Measurements from ENCODE around the gene EIF1.
"Not testable (repeated sequence)": the region's sequence is repeated elsewhere in the genome, so short reads cannot be mapped to it uniquely, and the experiment has no call there.

The EIF1 gene

DNA sequence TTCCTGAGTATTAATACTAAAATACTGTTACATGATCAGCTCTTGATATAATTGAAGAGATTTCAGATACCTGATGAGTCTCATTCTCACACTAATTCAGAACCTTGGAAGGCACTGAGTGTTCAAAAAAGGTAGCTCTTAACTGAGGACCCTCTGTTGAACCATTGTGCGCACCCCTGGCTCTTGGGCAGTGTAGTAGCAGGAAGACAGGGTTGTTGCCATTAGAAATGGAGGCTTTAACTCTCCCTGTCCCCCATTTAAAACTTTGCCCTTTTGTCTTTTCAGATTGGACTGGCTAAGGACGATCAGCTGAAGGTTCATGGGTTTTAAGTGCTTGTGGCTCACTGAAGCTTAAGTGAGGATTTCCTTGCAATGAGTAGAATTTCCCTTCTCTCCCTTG lies 1.8 kb downstream of the EIF1 start:
- Histone ChIP-seq H3K4me1 (peaks cover 22 to 43% (median 35%) of the 10 kb centered on the region in 10 experiments), H4K20me1 (peaks cover 44 to 67% (median 59%) of the 10 kb centered on the region in 11 experiments), H3K36me3 (peaks cover 52 to 63% (median 60%) of the 10 kb centered on the region in 11 experiments), H3K9me3 (replicated peaks in 1 of 11) (peaks cover 0 to 13% (median 9%) of the 10 kb centered on the region in 11 experiments; a peak in 12 of 22 replicates), H3K27me3 (no peaks in the 10 kb centered on the region), H3K9ac (peak overlapping the region; percentile 98 to 100 (median 99)), H3K4me2 (peak overlapping the region; percentile 75 to 98 (median 89)), H3K4me3 (peak overlapping the region; percentile 69 to 98 (median 89)), H3K27ac (peak overlapping the region in 10 of 11 experiments; percentile 98 to 100 (median 99); a peak in 17 of 22 replicates)
- TF ChIP-seq Cebpa-rat (IDR thresholded peaks at IDR 0.05) = no peak

DNA sequence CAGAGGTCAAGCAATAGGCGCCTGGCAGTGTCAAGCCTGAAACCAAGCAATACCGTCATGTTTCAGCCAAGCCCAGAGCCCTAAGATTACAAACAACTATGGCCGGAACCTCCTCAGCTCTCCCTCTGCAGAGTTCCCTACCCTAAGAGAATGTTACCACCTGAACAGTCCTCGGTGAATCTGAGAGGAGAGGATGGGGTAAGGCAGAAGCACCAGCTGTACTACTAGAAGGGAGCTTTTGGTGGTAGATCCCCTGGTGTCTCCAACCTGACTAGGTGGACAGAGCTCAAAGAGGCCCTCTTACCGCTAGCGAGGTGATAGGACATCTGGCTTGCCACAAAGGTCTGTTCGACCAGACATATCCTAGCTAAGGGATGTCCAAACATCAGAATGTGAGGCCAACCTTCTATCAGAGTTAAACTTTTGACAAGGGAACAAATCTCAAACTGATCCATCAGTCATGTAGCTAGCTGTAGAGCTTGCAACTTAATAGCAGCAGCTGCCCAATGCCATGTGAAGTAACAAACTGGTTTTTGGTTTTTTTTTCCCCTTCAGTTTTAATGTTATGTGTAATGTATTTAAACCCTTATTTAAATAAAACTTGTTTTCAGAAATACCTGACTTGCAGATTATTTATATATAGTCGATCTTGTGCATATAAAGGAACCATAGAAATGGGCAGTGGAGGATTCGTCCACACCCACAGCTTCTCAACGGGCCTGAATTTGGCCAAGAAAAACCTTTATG lies 2.5 kb downstream of the EIF1 start:
- Histone ChIP-seq H3K4me3 (peak overlapping the region; percentile 69 to 98 (median 89); a peak in 16 of 20 replicates), H3K4me2 (peak overlapping the region; percentile 75 to 98 (median 89)), H3K9me3 (replicated peaks in 1 of 11) (peaks cover 0 to 6% (median 2%) of the 10 kb centered on the region in 11 experiments; a peak in 12 of 22 replicates), H3K27me3 (no peaks in the 10 kb centered on the region), H3K4me1 (peaks cover 24 to 47% (median 39%) of the 10 kb centered on the region in 10 experiments), H3K36me3 (peaks cover 52 to 64% (median 61%) of the 10 kb centered on the region in 11 experiments), H4K20me1 (peaks cover 44 to 68% (median 59%) of the 10 kb centered on the region in 11 experiments), H3K9ac (peak overlapping the region; percentile 98 to 100 (median 99); a peak in 20 of 22 replicates), H3K27ac (peak overlapping the region in 3 of 11 experiments; percentile 99 to 100 (median 99); a peak in 3 of 22 replicates)
- no peak for TF ChIP-seq Cebpa-rat (IDR thresholded peaks at IDR 0.05)

DNA sequence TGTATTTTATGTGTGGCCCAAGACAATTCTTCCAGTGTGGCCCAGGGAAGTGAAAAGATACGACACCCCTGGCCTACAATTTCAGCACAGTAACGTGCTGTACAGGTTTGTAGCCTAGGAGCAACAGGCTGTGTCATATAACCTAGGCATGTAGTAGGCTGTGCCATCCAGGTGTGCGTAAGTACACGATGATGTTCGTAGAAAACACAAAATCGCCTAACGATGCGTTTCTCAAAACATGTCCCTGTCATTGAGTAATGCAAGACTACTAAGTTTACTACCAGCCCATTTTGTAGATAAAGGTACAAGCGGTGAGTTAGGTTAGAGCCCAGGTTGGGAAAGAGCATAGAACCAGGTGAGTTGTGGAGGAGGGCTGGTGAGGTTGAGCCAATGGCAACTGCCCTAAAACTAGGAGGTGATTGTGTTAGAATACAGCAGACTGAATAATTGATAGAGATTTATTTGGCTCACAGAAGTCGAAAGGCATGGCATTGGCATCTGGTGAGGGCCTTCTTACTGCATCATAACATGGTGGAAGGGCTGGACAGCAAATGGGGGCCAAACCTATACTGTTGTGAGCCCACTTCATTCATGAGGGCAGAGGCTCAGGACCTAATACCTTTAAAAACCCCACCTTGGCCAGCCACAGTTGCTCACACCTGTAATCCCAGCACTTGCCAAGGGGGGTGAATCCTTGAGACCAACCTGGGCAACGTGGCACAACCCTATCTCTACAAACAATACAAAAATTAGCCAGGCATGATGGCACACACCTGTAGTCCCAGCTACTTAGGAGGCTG lies 4.2 kb downstream of the EIF1 start:
- peaks cover 0 to 4% (median 0%) of the 10 kb centered on the region in 11 experiments; a peak in 1 of 22 replicates for H3K9me3 ChIP-seq (replicated peaks in 1 of 11)
- no peaks in the 10 kb centered on the region for H3K27me3 ChIP-seq
- peaks cover 32 to 54% (median 47%) of the 10 kb centered on the region in 10 experiments for H3K4me1 ChIP-seq
- no peak overlapping the region for H3K4me3 ChIP-seq
- H3K27ac ChIP-seq = no peak overlapping the region
- H4K20me1 ChIP-seq = peaks cover 44 to 73% (median 59%) of the 10 kb centered on the region in 11 experiments
- TF ChIP-seq Cebpa-rat (IDR thresholded peaks at IDR 0.05) = no peak
- H3K36me3 ChIP-seq = peaks cover 52 to 64% (median 61%) of the 10 kb centered on the region in 11 experiments
- H3K4me2 ChIP-seq = no peak overlapping the region
- no peak overlapping the region for H3K9ac ChIP-seq

DNA sequence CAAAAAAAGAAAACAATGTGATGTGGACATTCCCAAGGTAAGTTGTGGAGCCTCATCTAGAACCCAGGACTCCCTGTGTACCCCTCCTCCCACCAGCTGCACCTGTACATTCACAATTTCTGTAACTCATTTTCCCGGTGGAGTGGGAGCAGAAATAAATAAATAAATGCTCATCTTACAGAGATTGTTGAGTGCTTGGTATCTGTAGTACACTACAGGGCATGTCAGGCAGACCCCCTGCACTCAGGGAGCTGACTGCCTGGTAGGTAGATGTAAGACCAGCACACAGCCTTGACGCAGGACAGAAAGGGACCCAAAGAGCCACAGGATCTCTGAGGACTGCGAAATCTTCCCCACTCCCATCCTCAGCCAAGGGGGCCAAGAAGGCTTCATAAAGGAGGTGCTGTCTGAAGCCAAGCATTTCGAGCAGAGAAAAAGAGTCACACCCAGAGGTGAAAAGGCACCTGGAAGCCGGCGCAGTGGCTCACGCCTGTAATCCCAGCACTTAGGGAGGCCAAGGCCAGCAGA lies 6.5 kb downstream of the EIF1 start:
- no peak for TF ChIP-seq Cebpa-rat (IDR thresholded peaks at IDR 0.05)
- peaks cover 29 to 54% (median 44%) of the 10 kb centered on the region in 10 experiments for H3K4me1 ChIP-seq
- H3K4me2 ChIP-seq = peak overlapping the region in 5 of 11 experiments; percentile 8 to 45 (median 36); a peak in 5 of 22 replicates
- H3K9ac ChIP-seq = no peak overlapping the region
- H3K27ac ChIP-seq = peak overlapping the region in 5 of 11 experiments; percentile 4 to 42 (median 20); a peak in 8 of 22 replicates
- no peaks in the 10 kb centered on the region for H3K27me3 ChIP-seq
- peaks cover 30 to 63% (median 44%) of the 10 kb centered on the region in 11 experiments for H4K20me1 ChIP-seq
- H3K9me3 ChIP-seq (replicated peaks in 1 of 11) = no peaks in the 10 kb centered on the region
- peaks cover 43 to 54% (median 52%) of the 10 kb centered on the region in 11 experiments for H3K36me3 ChIP-seq
- no peak overlapping the region for H3K4me3 ChIP-seq

DNA sequence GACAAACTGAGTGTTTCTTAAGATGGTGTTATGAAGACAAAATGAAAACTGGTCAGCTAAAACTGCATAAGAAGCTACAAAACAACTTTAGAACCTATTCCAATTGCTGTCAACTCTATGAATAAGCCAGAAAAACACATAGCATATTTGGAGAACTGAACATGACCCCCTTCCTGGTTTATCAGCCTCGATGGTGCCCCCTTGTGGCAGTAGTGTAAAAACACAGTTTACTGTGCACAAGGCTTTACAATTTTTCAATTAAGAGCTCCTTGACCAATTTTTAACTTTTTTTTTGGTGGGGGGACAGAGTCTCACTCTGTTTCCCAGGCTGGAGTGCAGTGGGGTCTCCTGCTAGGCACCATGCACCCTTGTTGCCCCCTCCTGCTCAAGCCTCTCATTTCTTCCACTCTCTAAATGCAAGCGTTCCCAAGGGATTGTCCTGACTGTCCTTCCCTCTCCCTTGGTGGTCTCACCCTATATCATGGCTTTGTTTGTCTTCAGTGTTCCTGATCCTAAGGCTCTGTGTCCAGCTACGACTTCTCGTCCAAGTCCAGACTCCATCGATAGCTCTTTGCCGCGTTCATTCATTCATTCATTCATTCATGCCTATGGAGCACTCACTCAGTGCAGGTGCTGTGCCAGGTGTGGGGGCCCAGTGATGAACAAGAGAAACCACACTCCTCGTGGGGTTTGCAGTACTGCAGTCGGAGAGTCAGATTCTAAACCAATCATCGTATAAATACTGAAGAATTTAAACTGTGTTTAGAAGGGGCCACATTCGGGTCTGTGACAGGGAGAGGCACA lies 7.5 kb downstream of the EIF1 start:
- H3K9me3 ChIP-seq (replicated peaks in 1 of 11) = no peaks in the 10 kb centered on the region
- H3K4me1 ChIP-seq = peaks cover 20 to 45% (median 35%) of the 10 kb centered on the region in 10 experiments
- TF ChIP-seq Cebpa-rat (IDR thresholded peaks at IDR 0.05) = no peak
- peaks cover 34 to 45% (median 42%) of the 10 kb centered on the region in 11 experiments for H3K36me3 ChIP-seq
- peaks cover 21 to 54% (median 35%) of the 10 kb centered on the region in 11 experiments for H4K20me1 ChIP-seq
- peak overlapping the region in 9 of 11 experiments; percentile 4 to 74 (median 59); a peak in 10 of 22 replicates for H3K27ac ChIP-seq
- H3K4me3 ChIP-seq = no peak overlapping the region
- H3K27me3 ChIP-seq = no peaks in the 10 kb centered on the region
- peak overlapping the region in 4 of 11 experiments; percentile 40 to 59 (median 50); a peak in 4 of 22 replicates for H3K9ac ChIP-seq
- H3K4me2 ChIP-seq = peak overlapping the region in 6 of 11 experiments; percentile 7 to 81 (median 57); a peak in 9 of 22 replicates

DNA sequence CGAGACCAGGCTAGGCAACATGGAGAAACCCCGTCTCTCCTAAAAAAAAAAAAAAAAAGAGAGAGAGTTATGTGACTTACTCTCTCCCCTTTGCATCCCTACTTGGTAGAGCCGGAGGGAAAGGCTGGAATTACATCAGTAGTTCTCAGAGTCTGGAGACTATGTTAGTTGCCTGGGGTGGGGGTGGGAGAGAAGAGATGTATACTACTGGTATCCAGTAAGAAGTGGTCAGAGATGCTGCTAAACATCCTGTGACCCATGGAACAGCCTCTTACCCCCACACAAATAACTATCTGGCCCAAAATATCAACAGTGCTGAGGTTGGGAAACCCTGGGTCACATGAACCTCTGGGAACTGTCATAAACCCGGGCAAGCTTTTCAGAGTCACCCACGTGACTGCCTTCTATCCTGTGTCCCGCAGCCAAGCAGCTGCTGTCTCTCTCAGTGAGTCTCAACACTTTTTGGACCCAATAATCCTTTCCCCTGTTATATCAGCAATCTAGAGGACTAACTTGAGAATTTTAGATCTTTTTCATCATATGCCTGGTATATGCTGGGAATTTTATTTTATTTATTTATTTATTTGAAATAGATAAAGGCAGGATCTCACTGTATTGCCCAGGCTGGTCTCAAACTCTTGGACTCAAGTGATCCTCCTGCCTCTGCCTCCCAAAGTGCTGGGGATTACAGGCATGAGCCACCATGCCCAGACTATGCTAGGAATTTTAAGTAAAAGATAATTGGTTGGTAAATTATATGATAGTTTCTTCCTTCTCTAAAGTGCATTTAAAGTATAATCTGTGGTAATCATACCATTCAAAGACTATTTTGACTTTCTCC lies 8.7 kb downstream of the EIF1 start:
- Histone ChIP-seq H4K20me1 (peaks cover 9 to 42% (median 23%) of the 10 kb centered on the region in 11 experiments; a peak in 21 of 22 replicates), H3K9ac (peak overlapping the region in 10 of 11 experiments; percentile 11 to 59 (median 34); a peak in 11 of 22 replicates), H3K4me1 (peaks cover 16 to 33% (median 28%) of the 10 kb centered on the region in 10 experiments), H3K27me3 (no peaks in the 10 kb centered on the region), H3K4me3 (no peak overlapping the region), H3K4me2 (peak overlapping the region; percentile 28 to 81 (median 49)), H3K27ac (peak overlapping the region in 8 of 11 experiments; percentile 28 to 74 (median 60); a peak in 14 of 22 replicates), H3K9me3 (replicated peaks in 1 of 11) (no peaks in the 10 kb centered on the region), H3K36me3 (peaks cover 22 to 33% (median 30%) of the 10 kb centered on the region in 11 experiments)
- no peak for TF ChIP-seq Cebpa-rat (IDR thresholded peaks at IDR 0.05)

GRCh38 chr17:41700843-41701242 lies 12.2 kb downstream of the EIF1 start:
- not testable (repeated sequence) for H3K9me3 ChIP-seq (replicated peaks in 1 of 11); H4K20me1 ChIP-seq; H3K36me3 ChIP-seq; H3K4me2 ChIP-seq; H3K27ac ChIP-seq; H3K27me3 ChIP-seq; H3K9ac ChIP-seq; H3K4me3 ChIP-seq
- H3K4me1 ChIP-seq = peaks cover 16 to 40% (median 26%) of the 10 kb centered on the region in 10 experiments
